ENCODE data around the gene TMPRSS11D.

The TMPRSS11D gene

GRCh38 chr4:67897686-67898085 is 13.9 kb upstream of the TMPRSS11D start:
- TF ChIP-seq ZNF423 (tag by site-specific recombination; IDR thresholded peaks at IDR 0.05) (no peak), ZBTB8A (tag by site-specific recombination; IDR thresholded peaks at IDR 0.05) (no peak), ZNF10 (tag by site-specific recombination; IDR thresholded peaks at IDR 0.05) (no peak), ZNF174 (tag by site-specific recombination; IDR thresholded peaks at IDR 0.05) (no peak), ZBTB10 (tag by site-specific recombination; IDR thresholded peaks at IDR 0.05) (no peak), ZBTB7A (tag by site-specific recombination; IDR thresholded peaks at IDR 0.05; ENCODE audit: low read depth) (no peak), ZNF221 (tag by site-specific recombination; IDR thresholded peaks at IDR 0.05; ENCODE audit: borderline replicate concordance) (no peak), ZNF518A (tag by site-specific recombination; conservative IDR thresholded peaks at IDR 0.05; ENCODE audit: low read depth) (no peak)
- TF ChIP-seq, protein P1, sequence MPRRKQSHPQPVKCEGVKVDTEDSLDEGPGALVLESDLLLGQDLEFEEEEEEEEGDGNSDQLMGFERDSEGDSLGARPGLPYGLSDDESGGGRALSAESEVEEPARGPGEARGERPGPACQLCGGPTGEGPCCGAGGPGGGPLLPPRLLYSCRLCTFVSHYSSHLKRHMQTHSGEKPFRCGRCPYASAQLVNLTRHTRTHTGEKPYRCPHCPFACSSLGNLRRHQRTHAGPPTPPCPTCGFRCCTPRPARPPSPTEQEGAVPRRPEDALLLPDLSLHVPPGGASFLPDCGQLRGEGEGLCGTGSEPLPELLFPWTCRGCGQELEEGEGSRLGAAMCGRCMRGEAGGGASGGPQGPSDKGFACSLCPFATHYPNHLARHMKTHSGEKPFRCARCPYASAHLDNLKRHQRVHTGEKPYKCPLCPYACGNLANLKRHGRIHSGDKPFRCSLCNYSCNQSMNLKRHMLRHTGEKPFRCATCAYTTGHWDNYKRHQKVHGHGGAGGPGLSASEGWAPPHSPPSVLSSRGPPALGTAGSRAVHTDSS (tag by site-specific recombination; IDR thresholded peaks at IDR 0.05) = no peak
- TF ChIP-seq, protein P2, sequence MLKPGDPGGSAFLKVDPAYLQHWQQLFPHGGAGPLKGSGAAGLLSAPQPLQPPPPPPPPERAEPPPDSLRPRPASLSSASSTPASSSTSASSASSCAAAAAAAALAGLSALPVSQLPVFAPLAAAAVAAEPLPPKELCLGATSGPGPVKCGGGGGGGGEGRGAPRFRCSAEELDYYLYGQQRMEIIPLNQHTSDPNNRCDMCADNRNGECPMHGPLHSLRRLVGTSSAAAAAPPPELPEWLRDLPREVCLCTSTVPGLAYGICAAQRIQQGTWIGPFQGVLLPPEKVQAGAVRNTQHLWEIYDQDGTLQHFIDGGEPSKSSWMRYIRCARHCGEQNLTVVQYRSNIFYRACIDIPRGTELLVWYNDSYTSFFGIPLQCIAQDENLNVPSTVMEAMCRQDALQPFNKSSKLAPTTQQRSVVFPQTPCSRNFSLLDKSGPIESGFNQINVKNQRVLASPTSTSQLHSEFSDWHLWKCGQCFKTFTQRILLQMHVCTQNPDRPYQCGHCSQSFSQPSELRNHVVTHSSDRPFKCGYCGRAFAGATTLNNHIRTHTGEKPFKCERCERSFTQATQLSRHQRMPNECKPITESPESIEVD (tag by site-specific recombination; IDR thresholded peaks at IDR 0.05) = no peak
- Histone ChIP-seq H3K4me1 (ENCODE audit: control insufficient read depth, insufficient read depth, low read length) (no peaks in the 10 kb centered on the region), H3K36me3 (ENCODE audit: control insufficient read depth in 2 of 2, insufficient read depth in 1 of 2, low read length in 2 of 2) (no peaks in the 10 kb centered on the region), H3K9me3 (ENCODE audit: control insufficient read depth, insufficient read depth, low read depth, low read length) (no peaks in the 10 kb centered on the region), H3K4me3 (ENCODE audit: low read depth, low read length) (no peak overlapping the region), H3K27ac (ENCODE audit: extremely low read depth, low read depth, low read length) (no peak overlapping the region)
- ChIA-PET POLR2A (no interaction called here), CTCF (no interaction called here)

- no peaks in the 10 kb centered on the region for H3K4me1 ChIP-seq (ENCODE audit: control insufficient read depth, insufficient read depth, low read length)
- POLR2A ChIA-PET = no interaction called here
- no peak overlapping the region for H3K27ac ChIP-seq (ENCODE audit: extremely low read depth, low read depth, low read length)
- H3K4me3 ChIP-seq (ENCODE audit: low read depth, low read length) = no peak overlapping the region
- H3K36me3 ChIP-seq (ENCODE audit: control insufficient read depth in 2 of 2, insufficient read depth in 1 of 2, low read length in 2 of 2) = no peaks in the 10 kb centered on the region
- no peaks in the 10 kb centered on the region for H3K9me3 ChIP-seq (ENCODE audit: control insufficient read depth, insufficient read depth, low read depth, low read length)
- CTCF ChIA-PET = no interaction called here
- no peak for TF ChIP-seq TCF7L2 (IDR thresholded peaks at IDR 0.05; ENCODE audit: borderline replicate concordance, low read depth, low read length)
- no peak for TF ChIP-seq ZNF174 (tag by site-specific recombination; IDR thresholded peaks at IDR 0.05)
- TF ChIP-seq YY1 (tag by site-specific recombination; IDR thresholded peaks at IDR 0.05) = no peak
- TF ChIP-seq ZXDB (tag by site-specific recombination; IDR thresholded peaks at IDR 0.05) = no peak
- TF ChIP-seq WT1 (tag by site-specific recombination; IDR thresholded peaks at IDR 0.05) = no peak
- TF ChIP-seq REST (tag by site-specific recombination; IDR thresholded peaks at IDR 0.05) = no peak
- no peak for TF ChIP-seq ZNF175 (tag by site-specific recombination; IDR thresholded peaks at IDR 0.05)
- no peak for TF ChIP-seq ZNF658 (tag by site-specific recombination; IDR thresholded peaks at IDR 0.05)
Observed at GRCh38 chr4:67896421-67897065, 12.7 kb upstream of the TMPRSS11D start.

Measured in HEK293 (cell line).